Uterus (tissue), 2 donors: ENCODE data around the gene GLIPR1L2.

ENCODE experiments used
- POLR2A ChIP-seq, 2 donors: fragments of 450-650 bp; IDR thresholded peaks; one replicate each; pipeline ENCODE4 v1.6.1; 2016; ENCODE audit warnings: antibody characterized with exemption in 2 of 2, mild to moderate bottlenecking in 1 of 2, moderate library complexity in 1 of 2
- TF ChIP-seq, protein P1 (sequence below), 4 experiments: fragments of 200-600 bp in 2 of 4; fragments of 450-650 bp in 2 of 4; sonication (generic) in 2 of 4; IDR thresholded peaks; one replicate each; pipeline ENCODE4 v1.5.1; 2016 to 2019; ENCODE audit warnings: antibody characterized with exemption in 4 of 4, mild to moderate bottlenecking in 2 of 4, moderate library complexity in 1 of 4

DNA sequence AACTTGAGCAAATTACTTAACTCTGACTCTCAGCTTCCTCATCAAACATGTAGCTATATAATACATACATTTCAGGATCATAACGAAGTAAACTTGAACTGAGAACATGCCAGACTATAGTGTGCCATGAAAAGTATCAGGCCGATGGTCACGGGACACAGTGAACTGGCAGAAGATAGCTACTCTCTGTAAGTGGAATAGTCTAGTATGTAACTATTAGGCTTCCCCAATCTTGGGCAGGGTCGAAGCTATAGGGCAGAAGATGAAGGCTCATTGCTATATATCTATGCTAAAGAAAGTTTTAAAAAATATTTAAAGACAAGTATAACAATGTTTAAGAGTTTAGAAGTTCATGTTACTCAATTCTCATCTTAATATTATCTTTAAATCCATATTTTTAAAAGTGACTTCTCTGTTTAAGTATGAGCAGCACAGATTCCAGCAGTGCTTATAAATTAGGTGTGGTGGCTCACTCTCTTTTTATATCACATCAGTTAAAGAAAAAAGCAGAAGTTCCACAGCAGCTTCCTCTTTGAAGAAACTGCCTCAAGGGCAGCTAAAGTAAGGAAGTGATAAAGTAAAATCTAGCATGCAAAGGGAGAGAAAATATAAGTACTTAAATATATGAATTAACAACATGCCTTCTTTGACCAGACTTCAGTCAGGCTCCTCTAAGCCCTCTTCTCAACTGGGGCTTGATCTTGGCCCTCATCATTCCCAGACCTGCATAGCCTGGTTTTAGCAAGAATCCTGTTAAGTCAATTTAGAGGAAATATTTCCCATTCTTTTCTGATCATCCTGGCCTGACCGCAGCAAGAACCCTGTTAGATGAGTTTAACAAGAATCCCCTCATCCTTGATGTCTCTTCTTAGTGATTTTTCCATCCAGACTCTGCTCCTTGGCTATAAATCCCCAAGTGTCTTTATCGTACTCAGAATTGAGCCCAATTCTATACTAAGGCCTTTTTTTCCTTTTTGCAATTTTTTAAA lies 81.3 kb downstream of the GLIPR1L2 start:
- TF ChIP-seq, protein P1, sequence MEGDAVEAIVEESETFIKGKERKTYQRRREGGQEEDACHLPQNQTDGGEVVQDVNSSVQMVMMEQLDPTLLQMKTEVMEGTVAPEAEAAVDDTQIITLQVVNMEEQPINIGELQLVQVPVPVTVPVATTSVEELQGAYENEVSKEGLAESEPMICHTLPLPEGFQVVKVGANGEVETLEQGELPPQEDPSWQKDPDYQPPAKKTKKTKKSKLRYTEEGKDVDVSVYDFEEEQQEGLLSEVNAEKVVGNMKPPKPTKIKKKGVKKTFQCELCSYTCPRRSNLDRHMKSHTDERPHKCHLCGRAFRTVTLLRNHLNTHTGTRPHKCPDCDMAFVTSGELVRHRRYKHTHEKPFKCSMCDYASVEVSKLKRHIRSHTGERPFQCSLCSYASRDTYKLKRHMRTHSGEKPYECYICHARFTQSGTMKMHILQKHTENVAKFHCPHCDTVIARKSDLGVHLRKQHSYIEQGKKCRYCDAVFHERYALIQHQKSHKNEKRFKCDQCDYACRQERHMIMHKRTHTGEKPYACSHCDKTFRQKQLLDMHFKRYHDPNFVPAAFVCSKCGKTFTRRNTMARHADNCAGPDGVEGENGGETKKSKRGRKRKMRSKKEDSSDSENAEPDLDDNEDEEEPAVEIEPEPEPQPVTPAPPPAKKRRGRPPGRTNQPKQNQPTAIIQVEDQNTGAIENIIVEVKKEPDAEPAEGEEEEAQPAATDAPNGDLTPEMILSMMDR (IDR thresholded peaks at IDR 0.05) = no peak
- no peak for TF ChIP-seq POLR2A (IDR thresholded peaks at IDR 0.05)
